Measurements from ENCODE around the gene SORBS2. TPM values are rescaled to one million over a fixed set of nuclear protein-coding genes. Genes with fewer than 3 reads are reported as not detected.

The SORBS2 gene
- total RNA-seq, 1 experiment from 2014 or later, result 0.34 TPM

- H2AFZ ChIP-seq (ENCODE audit: low read depth, low read length, poor library complexity, severe bottlenecking), result no peak overlapping the region
- H3K27ac ChIP-seq (ENCODE audit: low read depth, low read length), result no peak overlapping the region
- H3K9me2 ChIP-seq (ENCODE audit: insufficient read depth), result no peaks in the 10 kb centered on the region
- intact Hi-C loops (cut with micrococcal nuclease), result no loop called here
- POLR2A ChIA-PET, result no interaction called here
- no peak overlapping the region for H3K9ac ChIP-seq (ENCODE audit: low read length)
- DNase-seq (ENCODE audit: low read depth, low spot score), result no peak
- no peaks in the 10 kb centered on the region for H3K36me3 ChIP-seq (ENCODE audit: control insufficient read depth in 1 of 2, insufficient read depth in 2 of 2, low read length in 2 of 2)
- no peak overlapping the region for H3K4me2 ChIP-seq (ENCODE audit: low read length)
- no peaks in the 10 kb centered on the region for H3K9me3 ChIP-seq (ENCODE audit: control insufficient read depth in 1 of 2, insufficient read depth in 1 of 2, low read depth in 1 of 2, low read length in 2 of 2)
- CTCF ChIA-PET, result no interaction called here
- H4K20me1 ChIP-seq (ENCODE audit: insufficient read depth), result no peaks in the 10 kb centered on the region
- no TSS peak for BruUV-seq (replicated peaks)
- H3K4me1 ChIP-seq (ENCODE audit: control insufficient read depth in 1 of 2, insufficient read depth in 2 of 2, low read length in 2 of 2), result no peaks in the 10 kb centered on the region
- no peaks in the 10 kb centered on the region for H3K79me2 ChIP-seq (ENCODE audit: insufficient read depth, low read length)
- no peak overlapping the region for H3K4me3 ChIP-seq (replicated peaks in 1 of 2; ENCODE audit: low read depth in 1 of 2, low read length in 2 of 2)
- RAD21 ChIA-PET (ENCODE audit: low non-redundant PET in 1 of 2, low total read pairs in 2 of 2, uncharacterized antibody in 2 of 2, unreplicated experiment in 2 of 2), result no interaction called here
- no peak for TF ChIP-seq SIN3A (IDR thresholded peaks at IDR 0.05; ENCODE audit: low read depth)
- ATAC-seq, result no peak
- peaks cover 17% of the 10 kb centered on the region for H3K27me3 ChIP-seq (ENCODE audit: insufficient read depth, low read length)
Measured at GRCh38 chr4:185740471-185740873, 71.5 kb downstream of the SORBS2 start.

GRCh38 chr4:185738820-185739219, 73.2 kb downstream of the SORBS2 start:
- DNase-seq (ENCODE audit: low read depth, low spot score), result no peak
- no peak overlapping the region for H3K9ac ChIP-seq (ENCODE audit: low read length)
- no peak overlapping the region for H3K4me2 ChIP-seq (ENCODE audit: low read length)
- H3K4me3 ChIP-seq (replicated peaks in 1 of 2; ENCODE audit: low read depth in 1 of 2, low read length in 2 of 2), result no peak overlapping the region
- TF ChIP-seq SP1 (IDR thresholded peaks at IDR 0.05; ENCODE audit: low read depth) (no peak), CTCF (IDR thresholded peaks at IDR 0.05 in 2 of 3, conservative IDR thresholded peaks at IDR 0.05 in 1 of 3; ENCODE audit: borderline replicate concordance in 1 of 3, insufficient read depth in 1 of 3, low read depth in 2 of 3, low read length in 2 of 3) (no peak), SIN3A (IDR thresholded peaks at IDR 0.05; ENCODE audit: low read depth) (no peak), RAD21 (IDR thresholded peaks at IDR 0.05; ENCODE audit: low read depth) (no peak)
- no peaks in the 10 kb centered on the region for H3K4me1 ChIP-seq (ENCODE audit: control insufficient read depth in 1 of 2, insufficient read depth in 2 of 2, low read length in 2 of 2)
- no peaks in the 10 kb centered on the region for H3K79me2 ChIP-seq (ENCODE audit: insufficient read depth, low read length)
- H2AFZ ChIP-seq (ENCODE audit: low read depth, low read length, poor library complexity, severe bottlenecking), result no peak overlapping the region
- no peaks in the 10 kb centered on the region for H3K36me3 ChIP-seq (ENCODE audit: control insufficient read depth in 1 of 2, insufficient read depth in 2 of 2, low read length in 2 of 2)
- no TSS peak for BruUV-seq (replicated peaks)
- RAD21 ChIA-PET (ENCODE audit: low non-redundant PET in 1 of 2, low total read pairs in 2 of 2, uncharacterized antibody in 2 of 2, unreplicated experiment in 2 of 2), result no interaction called here
- H3K27ac ChIP-seq (ENCODE audit: low read depth, low read length), result no peak overlapping the region
- H3K27me3 ChIP-seq (ENCODE audit: insufficient read depth, low read length), result peaks cover 5% of the 10 kb centered on the region; the same call in 1 of the 2 replicates
- H3K9me3 ChIP-seq (ENCODE audit: control insufficient read depth in 1 of 2, insufficient read depth in 1 of 2, low read depth in 1 of 2, low read length in 2 of 2), result no peaks in the 10 kb centered on the region
- CTCF ChIA-PET, result no interaction called here
- POLR2A ChIA-PET, result no interaction called here
- H3K9me2 ChIP-seq (ENCODE audit: insufficient read depth), result no peaks in the 10 kb centered on the region
- ATAC-seq, result no peak
- H4K20me1 ChIP-seq (ENCODE audit: insufficient read depth), result no peaks in the 10 kb centered on the region
- intact Hi-C loops (cut with micrococcal nuclease), result no loop called here
